ENCODE data around the gene FKBP1B.

FKBP1B gene

DNA sequence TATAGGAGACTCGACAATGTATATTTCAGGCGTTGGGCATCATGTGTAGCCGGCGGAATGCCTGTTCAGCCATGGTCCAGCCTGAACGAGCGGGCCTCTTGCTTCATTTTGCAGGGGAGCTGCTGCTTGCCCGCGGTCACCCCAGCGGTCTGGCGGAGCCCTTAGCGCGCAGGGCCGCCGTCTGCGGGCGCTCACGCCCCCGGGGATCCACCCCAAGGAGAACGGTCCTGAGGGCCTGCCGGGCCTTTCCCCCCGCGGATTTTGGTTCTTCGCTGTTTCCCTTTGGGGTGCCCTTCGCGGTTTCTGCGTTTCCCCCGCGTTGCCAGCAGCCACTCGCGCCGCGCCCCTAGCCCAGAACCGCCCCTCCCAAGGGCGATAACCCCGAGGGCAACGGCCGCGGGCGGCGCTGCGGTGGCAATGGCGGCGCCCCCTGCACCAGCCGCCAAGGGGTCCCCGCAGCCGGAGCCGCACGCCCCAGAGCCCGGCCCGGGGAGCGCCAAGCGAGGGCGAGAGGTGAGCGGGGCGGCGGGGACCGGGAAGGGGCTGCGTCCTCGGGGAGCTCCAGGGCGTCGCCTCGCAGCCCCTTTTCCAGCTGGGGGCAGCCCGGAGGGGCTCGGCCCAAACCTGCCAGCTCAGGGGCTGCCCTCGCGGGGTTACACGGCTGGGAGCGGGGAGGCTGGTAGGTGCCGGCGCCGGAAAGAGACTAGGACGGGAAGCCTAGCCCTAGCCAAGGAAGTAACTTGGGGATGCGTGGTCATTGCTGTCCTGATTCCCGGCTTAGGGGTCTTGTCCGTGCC is 39.7 kb upstream of the FKBP1B start, which contains the start of gene MFSD2B:
TSS of gene MFSD2B (plus strand) at position 406 of the 797 bp plus-strand sequence. CDS start at position 418, 12 bp downstream.
- H3K18ac ChIP-seq (ENCODE audit: low read length), result peak within 1 kb of the TSS; percentile 88
- no peak within 1 kb of the TSS for H4K8ac ChIP-seq (ENCODE audit: low read depth, low read length)
- H3K79me1 ChIP-seq (ENCODE audit: low read depth, low read length), result no peaks in the 10 kb centered on the region
- peak within 1 kb of the TSS; percentile 97 for H3K23ac ChIP-seq (ENCODE audit: low read depth, low read length, poor library complexity)
- peaks cover 0 to 1% of the 10 kb centered on the region in 2 donors for H3K9me3 ChIP-seq (replicated peaks in 1 of 2; ENCODE audit: control insufficient read depth in 2 of 2, insufficient read depth in 1 of 2, low read depth in 1 of 2, low read length in 2 of 2)
- no CpG with 5 or more reads among the region's 75 CpGs for WGBS, 2 donors (ENCODE audit: extremely low coverage in 2 of 2, insufficient read length in 2 of 2, insufficient replicate concordance in 1 of 2)
- peak within 1 kb of the TSS; percentile 76 for H3K14ac ChIP-seq (ENCODE audit: low read length)
- H3K36me3 ChIP-seq (replicated peaks in 1 of 2; ENCODE audit: control insufficient read depth in 2 of 2, insufficient read depth in 2 of 2, low read length in 2 of 2), result no peaks in the 10 kb centered on the region
- H3K27ac ChIP-seq (replicated peaks; ENCODE audit: low read length), result no peak within 1 kb of the TSS
- peak within 1 kb of the TSS in 1 of 2 donors; percentile 66 for H3K4me3 ChIP-seq (ENCODE audit: low read length in 2 of 2)
- no peak within 1 kb of the TSS for H2BK15ac ChIP-seq (ENCODE audit: low read length)
- H2BK120ac ChIP-seq (ENCODE audit: low read depth, low read length), result peak within 1 kb of the TSS; percentile 76
- peaks cover 0 to 7% of the 10 kb centered on the region in 2 donors for H3K4me1 ChIP-seq (ENCODE audit: control insufficient read depth in 2 of 2, insufficient read depth in 1 of 2, low read depth in 1 of 2, low read length in 2 of 2)
- H3K4me2 ChIP-seq (ENCODE audit: insufficient read depth, low read length, poor library complexity, severe bottlenecking), result peak within 1 kb of the TSS; percentile 72
- H2AFZ ChIP-seq (ENCODE audit: low read length), result no peak within 1 kb of the TSS
- peak; percentile 9 for DNase-seq (ENCODE audit: low spot score)
- H2BK5ac ChIP-seq (ENCODE audit: low read length), result no peak within 1 kb of the TSS
- H4K91ac ChIP-seq (ENCODE audit: low read depth, low read length, poor library complexity), result no peak within 1 kb of the TSS
- H2BK12ac ChIP-seq (ENCODE audit: low read length), result peak within 1 kb of the TSS; percentile 60
- peaks cover 0 to 18% (median 0%) of the 10 kb centered on the region in 3 experiments for H3K27me3 ChIP-seq (ENCODE audit: control insufficient read depth in 3 of 3, insufficient read depth in 3 of 3, low read depth in 1 of 3, low read length in 3 of 3)
- peak within 1 kb of the TSS; percentile 59 for H2AK5ac ChIP-seq (ENCODE audit: low read depth, low read length)
- H3K9ac ChIP-seq (ENCODE audit: low read depth, low read length, poor library complexity), result peak within 1 kb of the TSS; percentile 75
- peak within 1 kb of the TSS; percentile 28 for H3K4ac ChIP-seq (ENCODE audit: low read length)

DNA sequence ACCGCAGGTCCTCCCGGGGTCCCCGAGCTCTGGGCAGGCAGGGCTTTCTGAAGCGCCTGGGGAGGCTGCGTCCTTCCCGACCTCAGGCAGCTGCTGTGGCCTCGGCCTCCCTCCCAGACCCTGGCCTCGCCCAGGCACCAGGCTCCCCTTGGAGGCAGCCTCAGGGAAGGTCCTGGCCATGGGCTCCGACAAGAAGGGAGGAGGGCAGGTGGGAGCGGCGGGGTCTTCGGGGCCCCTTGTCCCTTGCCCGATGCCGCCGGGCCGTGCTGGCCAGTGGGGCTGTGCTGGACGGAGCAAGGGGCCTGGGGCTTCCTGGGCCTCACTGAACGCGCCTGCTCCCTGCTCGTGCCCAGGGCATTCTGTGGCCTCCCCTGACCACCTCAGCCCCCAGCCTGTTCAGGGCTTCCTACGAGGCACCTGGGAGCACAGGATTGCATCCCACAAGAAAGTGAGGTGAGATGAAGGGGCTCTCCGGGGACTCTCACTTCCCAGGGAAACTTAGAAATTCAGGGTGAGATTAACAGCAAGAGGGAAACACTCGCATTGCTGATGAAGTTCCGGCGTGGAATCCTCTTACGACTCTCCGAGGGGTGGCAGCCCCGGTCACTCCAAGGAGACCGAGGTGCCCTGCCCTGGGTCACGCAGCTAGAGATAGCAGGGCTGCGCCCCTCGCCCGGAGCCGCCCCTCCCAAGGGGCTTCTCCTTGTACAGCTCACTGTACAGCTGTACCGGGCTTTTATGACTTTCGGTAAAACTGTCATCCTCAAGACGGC is 38.9 kb upstream of the FKBP1B start:
- H3K14ac ChIP-seq (ENCODE audit: low read length), result peak overlapping the region; percentile 76
- no peak overlapping the region for H2BK5ac ChIP-seq (ENCODE audit: low read length)
- H3K4ac ChIP-seq (ENCODE audit: low read length), result no peak overlapping the region
- no peaks in the 10 kb centered on the region for H3K36me3 ChIP-seq (replicated peaks in 1 of 2; ENCODE audit: control insufficient read depth in 2 of 2, insufficient read depth in 2 of 2, low read length in 2 of 2)
- peak overlapping the region; percentile 72 for H3K4me2 ChIP-seq (ENCODE audit: insufficient read depth, low read length, poor library complexity, severe bottlenecking)
- H2BK120ac ChIP-seq (ENCODE audit: low read depth, low read length), result peak overlapping the region; percentile 76
- H3K27me3 ChIP-seq (ENCODE audit: control insufficient read depth in 3 of 3, insufficient read depth in 3 of 3, low read depth in 1 of 3, low read length in 3 of 3), result peaks cover 0 to 18% (median 0%) of the 10 kb centered on the region in 3 experiments
- peak overlapping the region; percentile 60 for H2BK12ac ChIP-seq (ENCODE audit: low read length)
- peak overlapping the region in 1 of 2 donors; percentile 66 for H3K4me3 ChIP-seq (ENCODE audit: low read length in 2 of 2)
- peak overlapping the region; percentile 97 for H3K23ac ChIP-seq (ENCODE audit: low read depth, low read length, poor library complexity)
- H3K18ac ChIP-seq (ENCODE audit: low read length), result peak overlapping the region; percentile 88
- no peak overlapping the region for H3K27ac ChIP-seq (replicated peaks; ENCODE audit: low read length)
- DNase-seq (ENCODE audit: low spot score), result no peak
- no CpG with 5 or more reads among the region's 37 CpGs for WGBS, 2 donors (ENCODE audit: extremely low coverage in 2 of 2, insufficient read length in 2 of 2, insufficient replicate concordance in 1 of 2)
- no peak overlapping the region for H4K8ac ChIP-seq (ENCODE audit: low read depth, low read length)
- H2AFZ ChIP-seq (ENCODE audit: low read length), result no peak overlapping the region
- H3K79me1 ChIP-seq (ENCODE audit: low read depth, low read length), result no peaks in the 10 kb centered on the region
- H4K91ac ChIP-seq (ENCODE audit: low read depth, low read length, poor library complexity), result no peak overlapping the region
- H3K9me3 ChIP-seq (replicated peaks in 1 of 2; ENCODE audit: control insufficient read depth in 2 of 2, insufficient read depth in 1 of 2, low read depth in 1 of 2, low read length in 2 of 2), result no peaks in the 10 kb centered on the region
- H2AK5ac ChIP-seq (ENCODE audit: low read depth, low read length), result peak overlapping the region; percentile 59
- peak overlapping the region; percentile 4 for H3K9ac ChIP-seq (ENCODE audit: low read depth, low read length, poor library complexity)
- no peak overlapping the region for H2BK15ac ChIP-seq (ENCODE audit: low read length)
- peaks cover under 1 to 7% of the 10 kb centered on the region in 2 donors for H3K4me1 ChIP-seq (ENCODE audit: control insufficient read depth in 2 of 2, insufficient read depth in 1 of 2, low read depth in 1 of 2, low read length in 2 of 2)

DNA sequence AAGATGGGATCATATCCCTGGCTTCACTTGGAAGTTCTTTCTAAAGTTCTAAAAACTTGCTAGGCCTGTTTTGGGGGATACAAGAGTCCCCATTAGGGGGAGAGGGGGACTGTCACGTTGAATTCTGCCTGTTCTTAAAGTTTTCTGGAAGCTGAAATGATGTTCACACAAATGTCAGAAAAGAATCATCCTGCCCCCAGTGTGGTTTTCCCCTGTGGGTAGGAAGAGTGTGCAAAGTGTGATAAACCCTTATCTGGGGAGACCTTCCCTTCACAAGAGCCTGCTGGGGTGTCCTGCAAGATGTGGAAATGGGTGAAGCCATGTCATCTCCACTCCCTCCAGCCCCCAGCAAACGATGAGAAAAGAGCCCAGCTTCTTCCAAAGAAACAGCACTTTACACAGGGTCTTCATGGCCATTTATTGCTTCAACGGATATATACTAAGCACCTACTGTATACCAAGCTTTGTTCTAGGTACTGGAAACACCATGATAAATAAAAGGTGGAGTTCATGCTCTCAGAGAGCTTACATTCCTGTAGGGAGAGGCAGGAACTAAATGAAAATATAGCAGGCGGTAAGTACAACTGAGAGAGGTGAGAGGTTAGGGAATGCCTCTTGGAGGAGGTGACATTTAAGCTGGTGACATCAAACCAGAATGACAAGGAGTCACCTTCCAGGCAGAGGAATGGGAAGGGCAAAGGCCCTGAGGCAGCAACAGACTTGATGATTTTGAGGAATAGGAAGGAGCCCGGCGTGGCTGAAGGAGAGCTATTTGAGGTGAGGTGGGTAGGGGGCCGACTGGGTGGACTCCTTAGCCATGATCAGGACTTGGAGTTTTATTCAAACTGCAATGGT is 38.1 kb upstream of the FKBP1B start:
- no peak overlapping the region for H2AK5ac ChIP-seq (ENCODE audit: low read depth, low read length)
- no peak overlapping the region for H3K4ac ChIP-seq (ENCODE audit: low read length)
- no CpG with 5 or more reads among the region's 7 CpGs for whole genome bisulfite sequencing, 2 donors (ENCODE audit: extremely low coverage in 2 of 2, insufficient read length in 2 of 2, insufficient replicate concordance in 1 of 2)

More for the DNA sequence above, 38.1 kb upstream of the FKBP1B start:
- Histone ChIP-seq H2BK12ac (ENCODE audit: low read length) (no peak overlapping the region), H3K14ac (ENCODE audit: low read length) (no peak overlapping the region), H3K27ac (replicated peaks; ENCODE audit: low read length) (no peak overlapping the region), H2AFZ (ENCODE audit: low read length) (no peak overlapping the region), H3K79me1 (ENCODE audit: low read depth, low read length) (no peaks in the 10 kb centered on the region), H2BK15ac (ENCODE audit: low read length) (no peak overlapping the region), H3K4me2 (ENCODE audit: insufficient read depth, low read length, poor library complexity, severe bottlenecking) (no peak overlapping the region), H2BK5ac (ENCODE audit: low read length) (no peak overlapping the region), H4K91ac (ENCODE audit: low read depth, low read length, poor library complexity) (no peak overlapping the region), H3K18ac (ENCODE audit: low read length) (no peak overlapping the region), H3K4me1 (ENCODE audit: control insufficient read depth in 2 of 2, insufficient read depth in 1 of 2, low read depth in 1 of 2, low read length in 2 of 2) (peaks cover 7% of the 10 kb centered on the region in 2 donors), H3K9me3 (replicated peaks in 1 of 2; ENCODE audit: control insufficient read depth in 2 of 2, insufficient read depth in 1 of 2, low read depth in 1 of 2, low read length in 2 of 2) (no peaks in the 10 kb centered on the region), H3K27me3 (ENCODE audit: control insufficient read depth in 3 of 3, insufficient read depth in 3 of 3, low read depth in 1 of 3, low read length in 3 of 3) (peaks cover 0 to 18% (median 0%) of the 10 kb centered on the region in 3 experiments), H4K8ac (ENCODE audit: low read depth, low read length) (no peak overlapping the region), H3K36me3 (replicated peaks in 1 of 2; ENCODE audit: control insufficient read depth in 2 of 2, insufficient read depth in 2 of 2, low read length in 2 of 2) (no peaks in the 10 kb centered on the region), H3K4me3 (ENCODE audit: low read length in 2 of 2) (no peak overlapping the region), H3K23ac (ENCODE audit: low read depth, low read length, poor library complexity) (no peak overlapping the region), H3K9ac (ENCODE audit: low read depth, low read length, poor library complexity) (no peak overlapping the region), H2BK120ac (ENCODE audit: low read depth, low read length) (no peak overlapping the region)
- no peak for DNase-seq (ENCODE audit: low spot score)

All from neuronal stem cell (in vitro differentiated cells).